Esophagus squamous epithelium (tissue), 5 donors: ENCODE data around the gene MYO7B. TPM values are rescaled to one million over a fixed set of nuclear protein-coding genes. Genes with fewer than 3 reads are reported as not detected.

Source experiments
- DNase-seq: peaks from one replicate; lab custom pipeline; 2025; lab: John Stamatoyannopoulos, UW
- H3K27ac ChIP-seq, 4 donors: fragments of 200-600 bp; sonication (generic); one replicate each; pipeline ENCODE4 v1.5.1; 2016 to 2019; ENCODE audit warnings: mild to moderate bottlenecking in 1 of 4
- H3K27me3 ChIP-seq, 4 donors: fragments of 200-600 bp; sonication (generic); 1 replicate in 3 of 4; 2 replicates in 1 of 4; pipeline versions ENCODE4 v1.5.1 to v1.6.0; 2017 to 2021; ENCODE audit warnings: antibody characterized with exemption in 1 of 4
- H3K36me3 ChIP-seq, 3 donors: fragments of 200-600 bp; sonication (generic); one replicate each; pipeline ENCODE4 v1.5.1; 2016 to 2019
- H3K4me1 ChIP-seq, 3 donors: fragments of 200-600 bp; sonication (generic); one replicate each; pipeline ENCODE4 v1.5.1; 2017 to 2019
- H3K4me3 ChIP-seq, 4 donors: fragments of 200-600 bp; sonication (generic); 1 replicate in 3 of 4; 2 replicates in 1 of 4; pipeline ENCODE4 v1.5.1; 2016 to 2019; ENCODE audit warnings: mild to moderate bottlenecking in 2 of 4, moderate library complexity in 1 of 4
- H3K9me3 ChIP-seq, 3 donors: fragments of 200-600 bp; sonication (generic); one replicate each; pipeline ENCODE4 v1.5.1; 2016 to 2019
- POLR2A ChIP-seq, 4 donors: fragments of 450-650 bp; IDR thresholded peaks; one replicate each; pipeline ENCODE4 v1.6.1; 2017; ENCODE audit warnings: antibody characterized with exemption in 4 of 4, mild to moderate bottlenecking in 4 of 4, moderate library complexity in 3 of 4
- WGBS, 2 donors: methylation state at CpG; one replicate each; pipeline ENCODE4 v1.1.5; 2018; 5-methylcytosine and 5-hydroxymethylcytosine counted together
- intact Hi-C: fragments of 100-400 bp; cut with DNase I; formaldehyde crosslinking; loops from one replicate; pipeline ENCODE4 v1.15.0; 2022
- total RNA-seq, 4 donors: library from RNA; depleted of rRNA; stranded (reverse); fragments of >200 nt; gene quantifications; one replicate each; pipeline ENCODE4 v1.1.0, GENCODE V29; 2016
- TF ChIP-seq, protein P1 (sequence below), 6 experiments: fragments of 450-650 bp in 4 of 6; fragments of 200-600 bp in 2 of 6; sonication (generic) in 2 of 6; IDR thresholded peaks; one replicate each; pipeline ENCODE4 v1.5.1; 2016 to 2019; ENCODE audit warnings: antibody characterized with exemption in 6 of 6, mild to moderate bottlenecking in 4 of 6, moderate library complexity in 4 of 6
- donor health status: DM: yes; HTN: yes; CAD: no.

The MYO7B gene
- total RNA-seq, 4 donors from 2014 or later = 0.19 TPM; not detected in 3

- 71 to 77% methylated on average over 7 of the region's 7 CpGs for WGBS, 2 donors
- no peaks in the 10 kb centered on the region for H3K36me3 ChIP-seq
- H3K4me3 ChIP-seq = no peak overlapping the region
- H3K9me3 ChIP-seq = no peaks in the 10 kb centered on the region
- no peak for DNase-seq
- no peak overlapping the region for H3K27ac ChIP-seq
- intact Hi-C loops = no loop called here
- peaks cover 0 to 8% (median 0%) of the 10 kb centered on the region in 4 donors for H3K27me3 ChIP-seq
- TF ChIP-seq, protein P1, sequence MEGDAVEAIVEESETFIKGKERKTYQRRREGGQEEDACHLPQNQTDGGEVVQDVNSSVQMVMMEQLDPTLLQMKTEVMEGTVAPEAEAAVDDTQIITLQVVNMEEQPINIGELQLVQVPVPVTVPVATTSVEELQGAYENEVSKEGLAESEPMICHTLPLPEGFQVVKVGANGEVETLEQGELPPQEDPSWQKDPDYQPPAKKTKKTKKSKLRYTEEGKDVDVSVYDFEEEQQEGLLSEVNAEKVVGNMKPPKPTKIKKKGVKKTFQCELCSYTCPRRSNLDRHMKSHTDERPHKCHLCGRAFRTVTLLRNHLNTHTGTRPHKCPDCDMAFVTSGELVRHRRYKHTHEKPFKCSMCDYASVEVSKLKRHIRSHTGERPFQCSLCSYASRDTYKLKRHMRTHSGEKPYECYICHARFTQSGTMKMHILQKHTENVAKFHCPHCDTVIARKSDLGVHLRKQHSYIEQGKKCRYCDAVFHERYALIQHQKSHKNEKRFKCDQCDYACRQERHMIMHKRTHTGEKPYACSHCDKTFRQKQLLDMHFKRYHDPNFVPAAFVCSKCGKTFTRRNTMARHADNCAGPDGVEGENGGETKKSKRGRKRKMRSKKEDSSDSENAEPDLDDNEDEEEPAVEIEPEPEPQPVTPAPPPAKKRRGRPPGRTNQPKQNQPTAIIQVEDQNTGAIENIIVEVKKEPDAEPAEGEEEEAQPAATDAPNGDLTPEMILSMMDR (IDR thresholded peaks at IDR 0.05) = no peak
- no peak for TF ChIP-seq POLR2A (IDR thresholded peaks at IDR 0.05)
- no peaks in the 10 kb centered on the region for H3K4me1 ChIP-seq
Observed at GRCh38 chr2:127551221-127551930, 15.9 kb downstream of the MYO7B start.

DNA sequence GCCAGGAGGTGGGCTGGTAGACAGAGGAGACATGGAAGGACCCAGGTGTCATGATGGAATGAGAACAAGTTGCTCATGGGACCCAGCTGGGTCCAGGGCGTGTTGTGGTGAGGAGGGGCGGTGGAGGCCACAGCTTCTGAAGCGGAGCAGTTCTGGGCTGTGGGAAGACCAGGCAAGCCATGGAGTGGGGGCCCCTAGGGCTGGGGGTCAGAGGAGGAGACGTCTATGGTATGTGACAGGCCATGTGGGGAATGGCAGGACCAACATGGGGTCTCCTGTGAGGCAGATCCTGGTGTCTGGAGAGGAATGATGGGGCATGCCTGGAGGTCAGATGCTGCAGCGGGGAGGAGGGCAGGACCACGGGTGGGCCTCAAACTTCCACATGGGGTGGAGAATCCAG lies 16.9 kb downstream of the MYO7B start:
- DNase-seq = no peak
- H3K27me3 ChIP-seq = peaks cover 0 to 4% (median 0%) of the 10 kb centered on the region in 4 donors
- H3K36me3 ChIP-seq = no peaks in the 10 kb centered on the region
- H3K4me1 ChIP-seq = no peaks in the 10 kb centered on the region
- intact Hi-C loops = no loop called here
- H3K4me3 ChIP-seq = no peak overlapping the region
- TF ChIP-seq, protein P1 (IDR thresholded peaks at IDR 0.05) = no peak
- WGBS, 2 donors = 73 to 83% methylated on average over 6 of the region's 6 CpGs
- H3K9me3 ChIP-seq = no peaks in the 10 kb centered on the region
- no peak overlapping the region for H3K27ac ChIP-seq

DNA sequence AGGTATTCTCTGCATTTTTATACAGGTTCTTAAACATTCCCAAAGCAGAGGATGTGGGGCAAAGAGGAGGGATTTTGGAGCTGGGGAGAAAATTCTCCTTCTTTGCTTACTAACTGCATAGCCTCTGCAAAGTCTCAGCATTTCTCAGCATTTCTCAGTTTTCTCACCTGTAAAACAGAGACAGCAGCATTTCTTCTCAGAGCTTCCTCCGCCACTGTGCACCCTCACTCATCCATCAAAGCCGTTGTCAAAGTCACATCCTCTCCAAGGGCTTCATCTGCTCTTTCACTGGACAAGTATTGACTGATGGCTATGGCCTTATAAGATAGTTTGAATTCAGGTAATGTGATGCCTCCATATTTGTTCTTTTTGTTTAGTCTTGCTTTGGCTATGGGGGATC lies 17.4 kb downstream of the MYO7B start:
- no peak for DNase-seq
- Histone ChIP-seq H3K36me3 (no peaks in the 10 kb centered on the region), H3K4me1 (no peaks in the 10 kb centered on the region), H3K27ac (no peak overlapping the region), H3K4me3 (no peak overlapping the region), H3K27me3 (peaks cover 0 to 9% (median 0%) of the 10 kb centered on the region in 4 donors), H3K9me3 (no peaks in the 10 kb centered on the region)
- WGBS, 2 donors = 71 to 87% methylated on average over 2 of the region's 2 CpGs
- TF ChIP-seq, protein P1 (IDR thresholded peaks at IDR 0.05) = no peak
- TF ChIP-seq POLR2A (IDR thresholded peaks at IDR 0.05) = no peak
- intact Hi-C loops = no loop called here

- 78 to 89% methylated on average over 4 to 8 of the region's 8 CpGs for WGBS, 2 donors
- H3K4me3 ChIP-seq = no peak overlapping the region
- no peak for TF ChIP-seq POLR2A (IDR thresholded peaks at IDR 0.05)
- TF ChIP-seq, protein P1 (IDR thresholded peaks at IDR 0.05) = no peak
- no peaks in the 10 kb centered on the region for H3K36me3 ChIP-seq
- no peak for DNase-seq
- no peak overlapping the region for H3K27ac ChIP-seq
- H3K27me3 ChIP-seq = peaks cover 0 to 20% (median 0%) of the 10 kb centered on the region in 4 donors
- no peaks in the 10 kb centered on the region for H3K9me3 ChIP-seq
- H3K4me1 ChIP-seq = no peaks in the 10 kb centered on the region
- intact Hi-C loops = no loop called here
Observed at GRCh38 chr2:127558911-127559310, 23.4 kb downstream of the MYO7B start.

GRCh38 chr2:127559454-127559853 lies 24.0 kb downstream of the MYO7B start:
- 66 to 84% methylated on average over 4 to 5 of the region's 5 CpGs for WGBS, 2 donors
- H3K4me1 ChIP-seq = no peaks in the 10 kb centered on the region
- intact Hi-C loops = no loop called here
- H3K27me3 ChIP-seq = peaks cover 0 to 20% (median 0%) of the 10 kb centered on the region in 4 donors
- no peak overlapping the region for H3K27ac ChIP-seq
- TF ChIP-seq, protein P1 (IDR thresholded peaks at IDR 0.05) = no peak
- TF ChIP-seq POLR2A (IDR thresholded peaks at IDR 0.05) = no peak
- no peak for DNase-seq
- H3K9me3 ChIP-seq = no peaks in the 10 kb centered on the region
- no peak overlapping the region for H3K4me3 ChIP-seq
- H3K36me3 ChIP-seq = no peaks in the 10 kb centered on the region
